ENCODE results near the gene PSMC2.

PSMC2 gene

DNA sequence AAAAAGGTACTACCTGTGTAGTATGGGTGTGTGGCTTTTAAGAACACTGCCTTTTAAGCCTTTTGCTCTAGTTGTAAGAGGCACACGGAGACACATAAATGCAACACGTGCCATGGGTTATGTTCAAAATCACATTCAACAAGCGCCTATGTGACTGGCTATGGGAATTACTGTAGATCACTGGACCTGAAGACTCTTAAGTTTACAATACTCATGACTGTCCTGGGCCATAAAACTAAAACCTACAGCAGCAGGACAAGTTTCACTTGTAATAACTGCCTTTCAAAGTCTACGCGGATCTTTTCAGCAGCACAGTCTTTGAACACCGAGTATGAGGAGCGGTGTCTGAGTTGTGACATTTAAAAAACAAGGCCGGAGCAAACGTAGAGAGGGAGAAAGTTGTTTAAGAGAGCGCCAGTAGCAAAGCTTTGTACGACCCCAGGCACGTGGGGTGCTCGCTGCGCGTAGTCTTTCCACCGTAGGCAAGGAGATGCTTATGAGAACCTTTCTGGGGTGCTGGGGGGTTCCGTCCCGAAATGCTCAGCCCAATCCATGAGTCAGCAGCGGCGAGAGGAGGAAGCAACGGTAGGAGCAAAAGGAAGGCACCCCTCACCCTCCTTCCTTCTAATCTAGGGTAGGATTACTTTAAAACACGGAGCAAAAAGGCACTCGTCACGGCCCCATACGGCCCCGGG is 3.5 kb upstream of the PSMC2 start:
- DNase-seq (ENCODE audit: low read depth): peak; percentile 45
- peak overlapping the region; percentile 97 for H3K4me3 ChIP-seq (ENCODE audit: low read length)
- TF ChIP-seq CTCF (IDR thresholded peaks at IDR 0.05; ENCODE audit: insufficient read depth, low read depth, low read length, missing control alignments): no peak

GRCh38 chr7:103344453-103345149 is 2.8 kb upstream of the PSMC2 start, which contains the start of gene DNAJC2:
DNAJC2 (minus strand) TSS chr7:103344767; CDS start chr7:103344622, 145 bp downstream.
- DNase-seq (ENCODE audit: low read depth): peak; percentile 96
- TF ChIP-seq CTCF (IDR thresholded peaks at IDR 0.05; ENCODE audit: insufficient read depth, low read depth, low read length, missing control alignments): no peak
- peak within 1 kb of the TSS; percentile 97 for H3K4me3 ChIP-seq (ENCODE audit: low read length)

DNA sequence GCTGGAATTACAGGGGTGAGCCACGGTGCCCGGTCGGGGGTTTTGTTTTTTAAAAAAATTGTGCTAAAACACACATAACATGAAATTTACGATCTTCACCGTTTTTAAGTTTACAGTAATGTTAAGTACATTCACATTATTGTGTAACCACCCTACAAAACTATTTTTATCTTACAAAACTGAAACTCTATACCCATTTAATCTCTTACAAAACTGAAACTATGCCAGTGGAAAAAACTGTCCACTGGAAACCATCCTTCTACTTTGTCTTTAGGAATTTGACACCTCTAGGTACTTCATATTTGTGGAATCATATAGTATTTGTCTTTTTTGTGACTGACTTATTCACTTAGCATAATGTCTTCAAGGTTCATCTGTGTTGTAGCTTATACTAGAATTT is 1.0 kb upstream of the PSMC2 start:
- no peak for DNase-seq (ENCODE audit: low read depth)
- no peak for TF ChIP-seq CTCF (IDR thresholded peaks at IDR 0.05; ENCODE audit: insufficient read depth, low read depth, low read length, missing control alignments)
- H3K4me3 ChIP-seq (ENCODE audit: low read length): no peak overlapping the region

GRCh38 chr7:103348452-103348851 is 1.0 kb downstream of the PSMC2 start:
- TF ChIP-seq CTCF (IDR thresholded peaks at IDR 0.05; ENCODE audit: insufficient read depth, low read depth, low read length, missing control alignments): no peak
- DNase-seq (ENCODE audit: low read depth): no peak
- H3K4me3 ChIP-seq (ENCODE audit: low read length): peak overlapping the region; percentile 84

GRCh38 chr7:103348959-103349358 is 1.5 kb downstream of the PSMC2 start:
- TF ChIP-seq CTCF (IDR thresholded peaks at IDR 0.05; ENCODE audit: insufficient read depth, low read depth, low read length, missing control alignments): no peak
- H3K4me3 ChIP-seq (ENCODE audit: low read length): peak overlapping the region; percentile 84
- no peak for DNase-seq (ENCODE audit: low read depth)

GRCh38 chr7:103349805-103350204 is 2.4 kb downstream of the PSMC2 start:
- no peak for TF ChIP-seq CTCF (IDR thresholded peaks at IDR 0.05; ENCODE audit: insufficient read depth, low read depth, low read length, missing control alignments)
- no peak for DNase-seq (ENCODE audit: low read depth)
- H3K4me3 ChIP-seq (ENCODE audit: low read length): no peak overlapping the region

Measured in epithelial cell of esophagus (primary cell).